DMS 273 (cell line): ENCODE data around the gene C3orf22.

Experiments
- DNase-seq: peaks from one replicate; lab custom pipeline; 2025; ENCODE audit not compliant: unreplicated experiment; lab: John Stamatoyannopoulos, UW

Gene C3orf22

DNA sequence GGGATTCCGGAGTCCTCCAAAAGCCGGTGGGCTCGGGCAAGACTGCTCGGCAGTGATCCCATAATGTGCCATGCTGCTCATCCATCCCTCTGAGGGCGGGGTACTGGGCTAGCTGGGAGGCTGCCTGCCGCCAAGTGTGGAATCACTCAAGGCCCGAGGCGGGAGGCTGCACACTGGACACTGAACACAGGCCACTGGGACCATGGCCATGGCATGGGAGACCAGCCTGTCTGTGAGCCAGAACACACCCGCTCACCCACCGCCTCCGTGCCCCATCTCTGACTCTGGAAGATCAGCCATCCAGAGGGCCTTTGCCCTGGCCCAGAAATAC, 1.4 kb downstream of the C3orf22 start:
- DNase-seq = no peak

- no peak for DNase-seq
Observed at GRCh38 chr3:126556637-126557414, 1.9 kb downstream of the C3orf22 start.

DNA sequence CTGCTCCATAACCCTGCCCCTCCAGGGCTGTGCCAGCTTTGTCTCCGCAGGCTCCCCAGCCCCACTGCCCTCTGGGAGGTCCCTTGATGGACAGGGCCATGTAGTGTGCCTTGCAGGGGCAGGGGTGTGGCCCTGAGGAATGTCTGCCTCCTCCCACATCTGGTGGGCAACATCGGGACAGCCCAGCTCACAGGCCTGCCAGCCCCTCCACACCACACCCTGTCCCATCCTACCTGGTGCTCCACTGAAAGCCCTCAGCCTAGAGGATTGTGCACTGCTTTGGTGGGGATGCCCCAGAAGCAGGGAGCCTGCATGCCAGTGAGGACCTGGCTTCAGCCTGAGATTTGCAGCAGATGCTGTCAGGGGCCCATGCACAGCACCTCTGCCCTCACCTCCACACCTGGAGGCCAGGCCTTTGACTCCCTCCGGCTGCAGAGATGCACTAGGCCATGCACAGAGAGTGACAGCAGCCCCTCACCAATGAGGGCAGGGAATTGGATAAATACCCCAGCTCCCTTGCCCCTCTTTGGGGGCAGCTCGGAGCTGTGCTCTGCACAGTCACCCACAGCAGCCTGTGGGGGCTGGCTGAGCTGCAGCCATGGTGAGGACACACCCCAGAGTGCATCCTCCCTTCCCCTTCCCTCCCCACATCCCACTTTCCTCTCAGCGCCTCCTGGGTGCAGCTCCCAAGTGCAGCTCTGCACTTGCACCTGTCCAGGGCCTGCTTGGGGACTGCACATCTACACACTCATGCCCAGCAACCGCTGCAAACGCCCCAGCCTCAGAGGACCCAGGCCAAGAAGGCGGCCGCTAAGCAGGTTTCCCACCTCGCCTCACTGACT, 2.7 kb downstream of the C3orf22 start:
- DNase-seq = no peak

DNA sequence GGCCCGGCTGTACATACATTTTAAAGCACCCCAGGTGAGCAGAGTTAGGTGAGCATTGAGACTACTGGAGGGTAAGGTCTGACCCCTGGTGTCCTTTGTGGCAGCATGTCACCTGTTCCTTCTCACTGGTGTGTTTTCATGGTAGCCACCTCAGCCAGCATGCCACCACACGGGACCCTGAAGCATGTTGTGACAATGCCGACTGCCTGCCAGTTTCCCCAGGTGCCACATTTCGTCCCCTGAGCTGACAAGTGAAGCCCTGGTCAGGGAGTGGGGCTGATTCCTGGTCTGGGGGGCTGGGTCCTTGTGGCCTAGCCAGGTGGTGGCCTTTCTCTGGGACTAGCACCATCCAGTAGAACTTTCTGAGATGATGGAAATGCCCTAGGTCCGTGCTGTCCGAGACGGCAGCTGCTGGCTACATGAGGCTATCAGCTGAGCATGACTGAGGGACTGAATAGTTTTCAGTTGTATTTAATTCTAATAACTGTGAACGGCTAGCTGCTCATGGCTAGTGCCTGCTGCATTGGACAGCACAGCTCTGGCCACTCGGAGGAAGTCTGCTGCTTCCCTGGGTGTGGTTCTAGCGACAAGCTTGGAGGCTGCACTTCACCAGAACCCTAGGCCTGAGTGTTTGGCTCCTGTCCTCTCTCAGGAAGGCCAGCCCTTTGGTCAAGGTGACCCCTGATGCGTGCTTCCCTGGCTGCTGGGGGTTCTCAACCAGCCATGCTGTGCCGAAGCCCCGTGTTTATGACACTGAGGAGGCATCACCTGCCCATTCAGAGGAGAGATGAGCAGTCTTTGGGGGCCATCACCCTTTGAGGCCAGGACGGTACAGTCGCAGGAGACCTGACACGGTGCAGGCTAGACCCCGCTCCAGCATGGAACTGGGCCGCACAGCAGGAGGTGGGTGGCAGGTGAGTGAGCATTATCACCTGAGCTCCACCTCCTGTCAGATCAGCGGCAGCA, 3.9 kb downstream of the C3orf22 start:
- DNase-seq = no peak

- no peak for DNase-seq
Observed at GRCh38 chr3:126553284-126554084, 5.2 kb downstream of the C3orf22 start.

DNA sequence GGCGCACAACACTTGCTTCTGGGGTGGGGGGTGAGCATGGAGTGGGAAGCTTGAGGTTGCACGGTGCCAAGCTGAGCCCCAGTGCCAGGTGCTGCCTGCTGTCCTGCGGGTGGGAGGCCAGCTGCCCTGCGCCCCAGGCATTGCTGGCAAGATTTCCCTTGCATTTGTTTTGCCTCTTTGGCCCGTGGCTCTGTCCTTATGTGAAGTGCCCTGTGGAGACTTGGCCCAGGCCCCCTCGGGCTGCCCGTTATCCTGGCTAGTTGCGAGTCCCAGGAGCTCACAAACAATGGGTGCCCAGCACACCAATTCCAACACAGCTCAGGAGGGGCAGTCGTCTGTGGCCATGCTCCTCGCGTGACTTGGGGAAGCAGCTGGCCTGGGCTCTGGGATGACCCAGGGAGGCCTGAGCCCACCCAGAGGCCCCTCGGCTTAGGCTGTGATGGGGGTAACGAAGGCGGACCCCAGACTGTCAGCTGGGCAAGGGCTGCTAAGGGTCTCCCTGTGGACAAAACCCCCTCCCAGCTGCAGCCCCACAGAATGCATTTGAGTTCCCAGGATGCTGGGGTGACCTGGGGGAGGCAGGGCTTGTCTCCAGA, 5.9 kb downstream of the C3orf22 start:
- peak; percentile 46 for DNase-seq

- DNase-seq = peak; percentile 33
Observed at GRCh38 chr3:126551839-126552687, 6.7 kb downstream of the C3orf22 start.

GRCh38 chr3:126551121-126551838, 7.5 kb downstream of the C3orf22 start:
- no peak for DNase-seq

- DNase-seq = no peak
Observed at GRCh38 chr3:126550488-126551051, 8.2 kb downstream of the C3orf22 start.

DNA sequence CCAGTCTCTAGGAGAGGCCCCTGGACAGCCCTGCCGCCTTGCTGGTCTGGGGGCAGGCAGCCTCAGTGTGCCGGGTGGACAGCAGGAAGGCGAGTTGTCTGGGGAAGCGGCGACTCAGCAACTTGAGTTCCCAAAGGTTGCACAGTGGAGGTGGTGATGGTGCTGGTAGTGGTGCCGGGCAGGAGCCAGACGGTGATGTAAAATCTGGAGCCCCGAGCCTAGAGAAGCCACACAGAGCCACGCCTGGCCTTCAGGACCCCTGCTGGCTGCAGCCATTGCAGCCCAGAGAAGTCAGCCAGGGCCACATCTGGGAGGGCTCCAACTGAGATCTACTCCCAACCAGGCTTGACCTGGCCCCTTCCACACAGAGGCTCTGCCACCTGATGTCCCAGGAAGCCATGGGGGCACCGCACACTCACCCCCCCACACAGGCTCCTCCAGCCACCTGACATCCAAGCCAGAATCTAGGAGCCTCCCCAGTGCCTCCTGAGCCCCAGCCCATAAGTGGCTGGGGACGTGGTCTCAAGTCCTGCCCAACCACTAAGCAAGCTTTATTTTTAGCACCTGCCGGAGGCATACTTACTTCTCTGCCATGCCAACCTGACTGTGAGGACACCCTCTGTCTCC, 8.8 kb downstream of the C3orf22 start:
- DNase-seq = no peak

- no peak for DNase-seq
Observed at GRCh38 chr3:126548556-126549466, 9.9 kb downstream of the C3orf22 start.

GRCh38 chr3:126547721-126548120, 11.0 kb downstream of the C3orf22 start:
- no peak for DNase-seq

DNA sequence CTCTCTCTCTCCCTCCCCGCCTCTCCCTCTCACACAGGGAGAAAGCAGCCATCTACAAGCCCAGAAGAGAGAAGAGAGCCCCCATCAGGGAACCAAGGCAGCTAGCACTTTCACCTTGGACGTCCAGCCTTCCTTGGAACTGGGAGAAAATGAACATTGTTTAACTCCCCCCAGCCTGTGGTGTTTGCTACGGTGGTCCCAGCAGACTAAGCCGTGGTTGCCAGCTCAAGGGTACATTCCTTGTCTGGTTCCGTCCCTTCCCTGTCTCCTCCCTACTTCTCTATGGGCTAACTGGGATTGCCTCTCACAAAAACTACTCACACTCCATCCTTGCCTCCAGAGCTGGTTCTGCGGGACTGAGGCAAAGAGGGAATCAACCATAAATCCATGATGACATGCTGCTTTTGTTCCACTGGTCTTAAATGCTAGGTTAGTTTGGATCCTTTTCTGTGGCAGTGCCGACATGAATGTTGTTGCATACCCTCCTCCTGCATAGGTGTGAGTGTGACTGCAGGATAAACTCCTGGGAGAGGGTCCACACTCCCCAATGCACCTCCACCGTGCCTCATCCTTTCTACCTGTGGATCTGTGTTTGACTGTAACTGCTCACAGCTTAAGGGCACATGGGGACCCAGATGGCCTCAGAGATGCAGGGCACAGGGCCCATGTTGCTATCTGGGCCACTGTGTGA, 12.0 kb downstream of the C3orf22 start:
- no peak for DNase-seq

DNA sequence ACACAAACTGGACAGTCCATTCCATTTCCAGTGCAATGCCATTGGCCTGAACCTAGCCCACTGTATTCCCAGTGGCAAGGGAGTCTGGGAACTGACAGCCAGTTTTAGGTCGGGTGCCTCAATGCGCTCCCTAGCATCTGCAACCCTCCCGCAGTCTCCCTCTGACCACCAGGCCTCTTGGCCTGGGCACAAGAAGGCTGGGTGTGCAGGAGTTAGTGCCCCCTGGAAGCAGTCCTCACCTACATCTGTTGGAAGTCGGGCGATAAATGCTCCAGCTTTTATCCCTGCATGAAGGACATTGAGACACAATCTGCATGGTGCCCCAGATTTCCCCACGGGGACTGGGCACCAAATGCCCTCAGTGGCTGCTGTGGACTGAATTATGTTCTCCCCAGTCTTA, 12.7 kb downstream of the C3orf22 start:
- no peak for DNase-seq

- DNase-seq = no peak
Observed at GRCh38 chr3:126545544-126545943, 13.2 kb downstream of the C3orf22 start.
